ENCODE measurements around the gene KRT6B.
"Not testable (repeated sequence)": the region's sequence is repeated elsewhere in the genome, so short reads cannot be mapped to it uniquely, and the experiment has no call there.

The KRT6B gene

DNA sequence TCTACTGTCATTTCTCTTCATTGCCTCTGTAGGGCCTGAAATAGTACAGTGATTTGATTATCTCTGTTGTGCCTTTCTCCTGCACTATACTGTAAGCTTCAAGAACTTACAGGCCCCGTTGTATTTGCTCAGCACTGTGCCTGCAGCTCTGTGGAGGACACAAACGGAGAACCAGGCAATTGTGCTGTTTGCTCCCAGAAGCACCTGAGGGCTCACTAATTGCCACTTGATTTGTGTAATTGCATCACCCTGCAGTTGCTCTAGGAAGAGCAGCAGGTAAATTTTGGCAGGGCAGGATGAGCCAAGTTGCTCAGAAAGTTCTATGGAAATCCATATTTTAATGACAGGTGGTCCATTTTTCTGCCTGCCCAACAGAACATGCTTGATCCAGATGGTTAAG lies 34.2 kb downstream of the KRT6B start:
- DNase-seq (ENCODE audit: low read depth, low spot score): no peak
- peak overlapping the region; percentile 34 for H3K27ac ChIP-seq

GRCh38 chr12:52416795-52417194 lies 35.2 kb downstream of the KRT6B start:
- peak overlapping the region; percentile 34 for H3K27ac ChIP-seq
- no peak for DNase-seq (ENCODE audit: low read depth, low spot score)

DNA sequence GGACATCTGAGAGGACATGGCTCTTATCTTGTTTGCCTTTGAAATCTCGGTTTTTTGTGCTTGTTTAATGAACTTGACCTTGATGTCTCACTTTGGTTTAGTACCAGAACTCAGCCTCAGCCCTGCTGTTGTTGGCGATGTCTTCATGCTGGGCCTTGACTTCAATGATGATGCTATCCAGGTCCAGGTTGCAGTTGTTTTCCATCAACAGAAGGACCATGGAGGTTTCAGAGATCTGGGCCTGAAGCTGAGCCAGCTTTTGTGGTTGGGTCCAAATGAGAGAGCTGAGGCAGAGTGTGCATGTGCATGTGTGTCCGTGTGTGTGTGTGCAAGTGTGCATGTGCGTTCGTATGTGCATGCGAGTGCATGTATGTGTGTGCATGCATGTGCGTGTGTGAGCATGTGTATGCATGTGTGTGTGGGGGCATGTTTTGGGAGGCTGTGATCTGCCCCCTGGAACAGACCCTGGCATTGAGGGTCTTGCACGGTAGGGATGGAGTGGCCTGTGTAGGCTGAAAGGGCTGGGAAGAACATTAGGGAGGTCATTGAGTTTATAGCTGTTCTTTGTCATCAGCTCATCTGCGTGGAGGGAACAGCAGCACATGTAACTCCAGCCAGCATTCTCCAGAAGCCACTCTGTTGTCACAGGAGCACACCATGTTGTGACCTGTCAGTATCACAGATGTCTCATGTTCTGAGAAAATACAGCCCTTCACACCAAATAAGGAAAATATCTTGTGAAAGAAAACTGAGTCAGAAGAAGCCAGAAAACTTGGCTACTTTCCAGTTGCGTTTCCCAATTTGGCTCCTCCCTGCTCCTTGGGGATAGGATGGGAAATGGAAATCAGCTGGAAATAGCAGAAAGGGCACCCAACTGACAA lies 35.8 kb downstream of the KRT6B start:
- DNase-seq (ENCODE audit: low read depth, low spot score): peak; percentile 82
- peak overlapping the region; percentile 34 for H3K27ac ChIP-seq

GRCh38 chr12:52414936-52415335 lies 37.0 kb downstream of the KRT6B start:
- DNase-seq (ENCODE audit: low read depth, low spot score): no peak
- no peak overlapping the region for H3K27ac ChIP-seq

GRCh38 chr12:52413782-52414345 lies 38.1 kb downstream of the KRT6B start:
- DNase-seq (ENCODE audit: low read depth, low spot score): no peak

GRCh38 chr12:52413202-52413601 lies 38.7 kb downstream of the KRT6B start:
- no peak for DNase-seq (ENCODE audit: low read depth, low spot score)
- H3K27ac ChIP-seq: no peak overlapping the region

More at GRCh38 chr12:52413782-52414345, 38.1 kb downstream of the KRT6B start:
- no peak overlapping the region for H3K27ac ChIP-seq

DNA sequence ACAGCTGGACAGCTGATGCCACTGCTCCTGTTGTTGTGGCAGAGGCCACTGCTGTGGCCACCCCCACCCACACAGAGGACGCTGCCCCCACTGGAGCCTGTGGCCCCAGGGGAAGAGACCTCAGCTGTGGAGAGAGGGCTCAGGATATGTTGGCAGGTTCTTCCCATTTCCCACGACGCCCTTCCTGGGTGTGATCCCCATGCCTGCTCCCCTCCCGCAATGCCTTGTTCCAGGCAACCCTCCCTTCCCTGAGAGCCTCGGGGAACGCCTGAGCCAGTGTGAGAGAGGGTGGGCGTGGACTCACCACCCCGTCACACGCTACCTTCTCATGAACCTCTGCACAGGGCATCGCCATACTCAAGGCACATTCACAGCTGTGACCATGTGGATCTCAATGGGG lies 40.1 kb downstream of the KRT6B start:
- H3K27ac ChIP-seq: no peak overlapping the region
- no peak for DNase-seq (ENCODE audit: low read depth, low spot score)

DNA sequence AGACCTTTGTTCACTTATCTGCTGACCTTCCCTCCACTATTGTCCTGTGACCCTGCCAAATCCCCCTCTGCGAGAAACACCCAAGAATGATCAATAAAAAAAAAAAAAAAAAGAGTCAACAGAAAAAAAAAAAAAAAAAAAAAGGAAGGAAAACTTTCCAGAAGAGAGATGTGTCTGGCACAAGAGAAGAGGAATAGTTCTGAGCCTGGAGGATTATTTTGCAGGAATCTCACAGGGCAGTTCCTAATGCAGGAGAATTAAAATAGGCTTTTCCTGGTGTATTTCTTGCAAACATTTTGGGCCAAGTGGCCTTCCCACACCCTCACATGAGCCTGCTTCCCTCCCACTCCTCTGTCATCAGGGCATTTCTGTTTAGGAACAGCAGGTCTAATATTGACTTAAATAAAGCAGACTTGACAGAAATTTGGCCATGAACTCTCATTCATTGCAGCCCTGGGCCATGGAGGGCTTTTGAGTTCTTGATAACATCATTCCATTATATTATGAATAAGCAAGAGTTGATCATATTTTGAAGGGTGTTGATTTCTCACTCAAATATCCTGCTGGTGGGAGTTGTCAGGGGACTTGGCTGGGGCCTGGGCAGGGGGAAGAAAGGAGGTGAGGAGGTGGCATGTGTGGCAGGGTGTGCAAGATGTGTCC lies 41.2 kb downstream of the KRT6B start:
- DNase-seq (ENCODE audit: low read depth, low spot score); H3K27ac ChIP-seq: not testable (repeated sequence)

DNA sequence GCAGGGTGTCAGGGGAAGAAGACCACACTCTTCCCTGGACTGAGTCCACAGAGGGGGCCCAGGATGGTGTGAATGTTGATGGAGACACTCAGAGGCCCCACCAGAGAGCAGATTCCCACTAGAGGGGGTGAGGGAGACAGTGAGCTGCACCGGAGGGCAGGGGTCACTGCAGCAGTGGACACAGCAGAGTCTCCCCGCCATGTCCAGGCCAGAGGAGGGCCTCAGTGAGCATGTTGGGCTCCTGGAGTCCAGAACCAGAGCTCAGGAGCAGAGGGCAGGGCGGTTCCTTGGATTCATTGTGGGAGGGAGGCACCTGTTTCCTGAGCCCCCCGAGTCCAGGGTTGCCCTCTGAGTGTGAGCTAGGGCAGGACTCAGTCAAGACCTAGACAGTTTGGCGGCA lies 44.0 kb downstream of the KRT6B start:
- DNase-seq (ENCODE audit: low read depth, low spot score): no peak

GRCh38 chr12:52405922-52406385 lies 46.0 kb downstream of the KRT6B start, which contains the start of gene KRT82:
Gene KRT82 (minus strand): TSS chr12:52406335. CDS start chr12:52406277, 58 bp downstream.
- DNase-seq (ENCODE audit: low read depth, low spot score): no peak
- H3K27ac ChIP-seq: no peak within 1 kb of the TSS

More for the DNA sequence above, 44.0 kb downstream of the KRT6B start:
- H3K27ac ChIP-seq: no peak overlapping the region

GRCh38 chr12:52404951-52405350 lies 47.0 kb downstream of the KRT6B start:
- H3K27ac ChIP-seq: no peak overlapping the region
- no peak for DNase-seq (ENCODE audit: low read depth, low spot score)

GRCh38 chr12:52403561-52403960 lies 48.4 kb downstream of the KRT6B start:
- no peak overlapping the region for H3K27ac ChIP-seq
- no peak for DNase-seq (ENCODE audit: low read depth, low spot score)

- DNase-seq (ENCODE audit: low read depth, low spot score): no peak
- H3K27ac ChIP-seq: no peak overlapping the region
Observed at GRCh38 chr12:52402873-52403540, 48.9 kb downstream of the KRT6B start.

- H3K27ac ChIP-seq: no peak overlapping the region
- no peak for DNase-seq (ENCODE audit: low read depth, low spot score)
Observed at GRCh38 chr12:52402377-52402776, 49.6 kb downstream of the KRT6B start.

DNA sequence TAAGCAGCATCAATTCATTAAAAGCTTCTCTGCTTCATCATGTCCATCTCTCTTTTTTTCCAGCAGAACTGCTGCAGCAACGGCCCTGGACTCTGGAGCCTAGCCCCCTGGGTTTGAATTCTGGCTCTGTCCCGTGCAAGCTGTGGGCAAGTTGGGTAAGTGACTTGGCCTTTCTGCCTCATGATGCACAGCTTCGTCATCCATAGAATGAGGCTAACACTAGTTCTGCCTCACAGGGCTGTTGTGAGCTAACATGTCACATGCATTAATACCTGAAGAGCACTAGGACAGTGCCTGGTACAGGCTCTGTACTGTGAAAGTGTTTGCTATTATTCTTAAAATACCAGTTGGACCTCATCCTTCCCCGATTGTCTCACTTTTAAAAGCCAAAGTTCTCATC lies 50.0 kb downstream of the KRT6B start:
- no peak for DNase-seq (ENCODE audit: low read depth, low spot score)
- no peak overlapping the region for H3K27ac ChIP-seq

- no peak overlapping the region for H3K27ac ChIP-seq
- no peak for DNase-seq (ENCODE audit: low read depth, low spot score)
Observed at GRCh38 chr12:52401526-52401925, 50.4 kb downstream of the KRT6B start.

- DNase-seq (ENCODE audit: low read depth, low spot score): no peak
- H3K27ac ChIP-seq: no peak overlapping the region
Observed at GRCh38 chr12:52400906-52401305, 51.0 kb downstream of the KRT6B start.

DNA sequence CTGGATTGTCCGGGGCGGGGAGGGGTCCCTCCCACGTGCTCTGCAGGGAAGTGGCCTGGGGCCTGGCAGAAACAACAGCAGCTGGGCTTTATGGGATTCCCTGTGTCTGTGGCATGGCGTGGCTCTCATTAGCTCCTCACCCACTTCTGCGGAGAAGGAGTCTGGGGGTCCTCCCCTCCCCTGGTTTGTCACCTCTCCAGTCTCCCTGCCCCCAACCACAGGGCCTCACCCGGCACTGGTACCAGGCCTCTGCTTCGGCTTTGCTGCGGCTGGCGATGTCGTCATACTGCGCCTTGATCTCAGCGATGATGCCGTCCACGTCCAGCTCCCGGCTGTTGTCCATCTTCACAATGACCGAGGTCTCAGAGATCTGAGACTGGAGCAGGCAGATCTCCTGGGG lies 52.2 kb downstream of the KRT6B start:
- no peak overlapping the region for H3K27ac ChIP-seq
- DNase-seq (ENCODE audit: low read depth, low spot score): no peak

DNA sequence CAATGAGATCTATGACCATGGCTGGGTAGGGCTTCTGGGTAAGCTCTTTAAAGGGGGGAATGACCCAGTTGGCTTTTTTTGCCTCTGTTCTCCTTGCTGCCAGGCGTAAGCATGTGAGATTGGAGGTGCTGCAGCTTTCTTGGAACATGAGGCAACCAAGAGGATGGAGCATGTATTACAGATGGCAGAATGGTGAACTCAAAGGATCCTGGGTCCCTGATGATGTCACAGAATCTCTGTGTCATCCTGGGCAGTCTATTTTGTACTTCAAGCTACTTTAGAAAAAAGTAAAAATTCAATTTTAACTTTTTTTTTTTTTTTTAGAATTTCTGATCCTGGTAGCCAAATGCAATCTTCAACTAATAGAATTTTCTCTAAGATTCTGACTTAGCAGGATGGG lies 53.8 kb downstream of the KRT6B start:
- DNase-seq (ENCODE audit: low read depth, low spot score): no peak
- H3K27ac ChIP-seq: no peak overlapping the region

DNA sequence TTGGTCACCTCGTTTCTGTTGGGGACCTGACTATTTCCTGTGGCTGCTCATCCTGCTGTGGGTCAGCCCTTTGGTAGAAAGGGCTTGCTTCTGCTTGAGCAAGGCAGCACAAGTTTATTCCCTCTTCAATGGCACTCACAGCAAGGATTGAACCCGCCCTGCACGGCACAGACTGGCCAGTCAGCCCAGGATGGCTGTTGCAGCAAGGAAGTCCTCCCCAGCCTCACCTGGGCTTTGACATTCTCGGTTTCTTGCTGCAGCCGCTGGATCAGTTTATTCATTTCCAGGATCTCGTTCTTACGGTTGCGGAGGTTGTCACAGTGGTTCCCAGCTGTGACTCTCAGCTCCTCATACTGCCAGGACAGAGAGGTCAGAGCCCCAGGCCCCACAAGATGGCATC lies 55.3 kb downstream of the KRT6B start:
- H3K27ac ChIP-seq: no peak overlapping the region
- no peak for DNase-seq (ENCODE audit: low read depth, low spot score)
